GM23338 (cell line): ENCODE data around the gene INKA1. TPM values are rescaled to one million over a fixed set of nuclear protein-coding genes. Genes with fewer than 3 reads are reported as not detected.

Experiments
- ATAC-seq: fragments of 200-7000 bp; cut with Tn5 transposase; 3 replicates; pipeline ENCODE4 v1.9.1; 2020
- DNase-seq: peaks from one replicate; pipeline ENCODE4 v3.0.0-alpha.2; 2015; ENCODE audit warnings: low spot score
- H2AFZ ChIP-seq: fragments of 200-600 bp; sonication (generic); 2 replicates; pipeline ENCODE4 v1.8.0; 2016; ENCODE audit warnings: antibody characterized with exemption, mild to moderate bottlenecking, moderate library complexity
- H3F3A ChIP-seq: fragments of 200-600 bp; sonication (generic); replicated peaks from 2 replicates; pipeline ENCODE4 v1.8.0; 2017; ENCODE audit warnings: antibody characterized with exemption, mixed run types, low read depth
- H3K27ac ChIP-seq: fragments of 200-600 bp; sonication (generic); 2 replicates; pipeline ENCODE4 v1.6.1; 2016; ENCODE audit warnings: low read depth
- H3K27me3 ChIP-seq: fragments of 200-600 bp; sonication (generic); 2 replicates; pipeline ENCODE4 v1.8.0; 2016; ENCODE audit warnings: mild to moderate bottlenecking, mixed run types, moderate library complexity; ENCODE audit not compliant: insufficient read depth
- H3K36me3 ChIP-seq: fragments of 200-600 bp; sonication (generic); 2 replicates; pipeline ENCODE4 v1.8.0; 2016; ENCODE audit warnings: mild to moderate bottlenecking; ENCODE audit not compliant: insufficient read depth
- H3K4me1 ChIP-seq: fragments of 200-600 bp; sonication (generic); 2 replicates; pipeline ENCODE4 v1.8.0; 2016; ENCODE audit warnings: mild to moderate bottlenecking, moderate library complexity; ENCODE audit not compliant: insufficient read depth
- H3K4me2 ChIP-seq: fragments of 200-600 bp; sonication (generic); 2 replicates; pipeline ENCODE4 v1.7.1; 2017; ENCODE audit warnings: mixed run types
- H3K4me3 ChIP-seq: fragments of 200-600 bp; sonication (generic); 2 replicates; pipeline ENCODE4 v1.6.1; 2016; ENCODE audit warnings: mixed run types
- H3K79me2 ChIP-seq: fragments of 200-600 bp; sonication (generic); replicated peaks from 2 replicates; pipeline ENCODE4 v1.8.0; 2017; ENCODE audit warnings: mild to moderate bottlenecking; ENCODE audit not compliant: insufficient read depth
- H3K9me2 ChIP-seq: fragments of 200-600 bp; sonication (generic); 2 replicates; pipeline ENCODE4 v1.8.0; 2017; ENCODE audit not compliant: insufficient read depth
- H4K20me1 ChIP-seq: fragments of 200-600 bp; sonication (generic); replicated peaks from 2 replicates; pipeline ENCODE4 v1.8.0; 2017; ENCODE audit warnings: mild to moderate bottlenecking; ENCODE audit not compliant: insufficient read depth
- H3K27ac Mint-ChIP-seq: 2 replicates; pipeline ENCODE4 v1.8.0; 2020; ENCODE audit warnings: inconsistent platforms, mild to moderate bottlenecking, moderate library complexity, mixed read lengths
- H3K27me3 Mint-ChIP-seq: 3 replicates; pipeline ENCODE4 v1.8.0; 2022; ENCODE audit warnings: low read depth, mild to moderate bottlenecking, moderate library complexity, mixed read lengths, inconsistent platforms; ENCODE audit not compliant: insufficient read depth, poor library complexity
- H3K36me3 Mint-ChIP-seq: 3 replicates; pipeline ENCODE4 v1.8.0; 2021; ENCODE audit warnings: low read depth, mild to moderate bottlenecking, inconsistent platforms, moderate library complexity, mixed read lengths
- H3K4me1 Mint-ChIP-seq: 3 replicates; pipeline ENCODE4 v1.8.0; 2020; ENCODE audit warnings: mild to moderate bottlenecking, inconsistent platforms, mixed read lengths
- H3K4me3 Mint-ChIP-seq: 3 replicates; pipeline ENCODE4 v1.8.0; 2021; ENCODE audit warnings: moderate library complexity, mild to moderate bottlenecking, inconsistent platforms, mixed read lengths
- H3K9me3 Mint-ChIP-seq: 3 replicates; pipeline ENCODE4 v1.8.0; 2020; ENCODE audit warnings: moderate library complexity, mild to moderate bottlenecking, inconsistent platforms, mixed read lengths
- CREB1 ChIP-seq: fragments of 250-450 bp; sonication (Bioruptor Pico); IDR thresholded peaks from 2 replicates; pipeline ENCODE4 v1.5.0; 2020; ENCODE audit warnings: low read depth, mild to moderate bottlenecking, moderate library complexity
- CTCF ChIP-seq, 2 experiments: fragments of 200-600 bp in 1 of 2; sonication (generic) in 1 of 2; conservative IDR thresholded peaks; 2 replicates each; pipeline versions ENCODE4 v1.5.1 to v1.6.1; 2016 to 2017; ENCODE audit warnings: antibody characterized with exemption in 2 of 2, low read depth in 2 of 2, mild to moderate bottlenecking in 2 of 2, moderate library complexity in 1 of 2
- EZH2 ChIP-seq: fragments of 200-600 bp; sonication (generic); IDR thresholded peaks from one replicate; pipeline ENCODE4 v1.8.0; 2017; ENCODE audit warnings: antibody characterized with exemption, mild to moderate bottlenecking, low read depth; ENCODE audit not compliant: unreplicated experiment
- EZH2phosphoT487 ChIP-seq: fragments of 200-600 bp; sonication (generic); IDR thresholded peaks from one replicate; pipeline ENCODE4 v1.8.1; 2018; ENCODE audit warnings: antibody characterized with exemption; ENCODE audit not compliant: unreplicated experiment
- JUNB ChIP-seq: IDR thresholded peaks from one replicate; pipeline ENCODE4 v1.6.1; 2016; ENCODE audit warnings: antibody characterized with exemption; ENCODE audit not compliant: unreplicated experiment
- NANOG ChIP-seq: IDR thresholded peaks from 2 replicates; pipeline ENCODE4 v1.6.1; 2016; ENCODE audit warnings: antibody characterized with exemption, borderline replicate concordance
- POLR2AphosphoS5 ChIP-seq: IDR thresholded peaks from 2 replicates; pipeline ENCODE4 v1.6.1; 2016; ENCODE audit warnings: antibody characterized with exemption, low read depth
- STAT1 ChIP-seq: IDR thresholded peaks from one replicate; pipeline ENCODE4 v1.6.1; 2016; ENCODE audit warnings: antibody characterized with exemption; ENCODE audit not compliant: unreplicated experiment
- ZNF114 ChIP-seq: fragments of 250-450 bp; sonication (Bioruptor Pico); IDR thresholded peaks from 2 replicates; pipeline ENCODE4 v1.5.0; 2020; ENCODE audit warnings: mild to moderate bottlenecking, moderate library complexity
- ZNF331 ChIP-seq: fragments of 250-450 bp; sonication (Bioruptor Pico); IDR thresholded peaks from 2 replicates; pipeline ENCODE4 v1.5.0; 2020; ENCODE audit warnings: low read depth, mild to moderate bottlenecking, moderate library complexity
- ZNF462 ChIP-seq: fragments of 250-450 bp; sonication (Bioruptor Pico); IDR thresholded peaks from 2 replicates; pipeline ENCODE4 v1.5.0; 2020; ENCODE audit warnings: mild to moderate bottlenecking, moderate library complexity
- polyA plus RNA-seq: library from polyadenylated mRNA; unstranded; fragments of >200 nt; fragmentation: Nextera tagmentation; extraction: Ambion mirVana; gene quantifications from 2 replicates; pipeline ENCODE4 v1.2.1, GENCODE V29; 2016
- total RNA-seq: library from RNA; depleted of rRNA; stranded (reverse); fragments of >200 nt; shearing (Covaris generic); gene quantifications from 2 replicates; pipeline ENCODE4 v1.2.3, GENCODE V29; 2014
- TF ChIP-seq, protein P1 (sequence below): IDR thresholded peaks from 2 replicates; pipeline ENCODE4 v1.6.1; 2016; ENCODE audit warnings: antibody characterized with exemption
- TF ChIP-seq, protein P2 (sequence below): IDR thresholded peaks from one replicate; pipeline ENCODE4 v1.6.1; 2018; ENCODE audit warnings: antibody characterized with exemption; ENCODE audit not compliant: unreplicated experiment

Gene INKA1
- total and polyA plus RNA-seq, 2 experiments from 2014 or later = 3.7 to 4.0 TPM

- Histone ChIP-seq H3K36me3 (no peaks in the 10 kb centered on the region), H3K4me2 (no peak overlapping the region), H3K27me3 (no peaks in the 10 kb centered on the region), H3K27ac (no peak overlapping the region), H4K20me1 (peaks cover 39% of the 10 kb centered on the region), H3K4me1 (no peaks in the 10 kb centered on the region), H3K9me2 (no peaks in the 10 kb centered on the region), H3K4me3 (no peak overlapping the region), H3K79me2 (peaks cover 97% of the 10 kb centered on the region), H3F3A (no peaks in the 10 kb centered on the region), H2AFZ (no peak overlapping the region)
- H3K9me3 Mint-ChIP-seq = no peaks in the 10 kb centered on the region
- no peak for TF ChIP-seq CREB1 (CRISPR knock-in tag)
- no peak for TF ChIP-seq JUNB
- TF ChIP-seq ZNF331 = no peak
- TF ChIP-seq POLR2AphosphoS5 = no peak
- no peak for TF ChIP-seq CTCF (conservative IDR thresholded peaks at IDR 0.05; ENCODE audit: low read depth in 2 of 2)
- no peak for TF ChIP-seq STAT1
- TF ChIP-seq ZNF462 (CRISPR knock-in tag) = no peak
- TF ChIP-seq EZH2 = no peak
- TF ChIP-seq EZH2phosphoT487 = no peak
- TF ChIP-seq, protein P1, sequence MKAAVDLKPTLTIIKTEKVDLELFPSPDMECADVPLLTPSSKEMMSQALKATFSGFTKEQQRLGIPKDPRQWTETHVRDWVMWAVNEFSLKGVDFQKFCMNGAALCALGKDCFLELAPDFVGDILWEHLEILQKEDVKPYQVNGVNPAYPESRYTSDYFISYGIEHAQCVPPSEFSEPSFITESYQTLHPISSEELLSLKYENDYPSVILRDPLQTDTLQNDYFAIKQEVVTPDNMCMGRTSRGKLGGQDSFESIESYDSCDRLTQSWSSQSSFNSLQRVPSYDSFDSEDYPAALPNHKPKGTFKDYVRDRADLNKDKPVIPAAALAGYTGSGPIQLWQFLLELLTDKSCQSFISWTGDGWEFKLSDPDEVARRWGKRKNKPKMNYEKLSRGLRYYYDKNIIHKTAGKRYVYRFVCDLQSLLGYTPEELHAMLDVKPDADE = no peak
- no peak for TF ChIP-seq NANOG
- TF ChIP-seq ZNF114 (CRISPR knock-in tag) = no peak
- TF ChIP-seq, protein P2, sequence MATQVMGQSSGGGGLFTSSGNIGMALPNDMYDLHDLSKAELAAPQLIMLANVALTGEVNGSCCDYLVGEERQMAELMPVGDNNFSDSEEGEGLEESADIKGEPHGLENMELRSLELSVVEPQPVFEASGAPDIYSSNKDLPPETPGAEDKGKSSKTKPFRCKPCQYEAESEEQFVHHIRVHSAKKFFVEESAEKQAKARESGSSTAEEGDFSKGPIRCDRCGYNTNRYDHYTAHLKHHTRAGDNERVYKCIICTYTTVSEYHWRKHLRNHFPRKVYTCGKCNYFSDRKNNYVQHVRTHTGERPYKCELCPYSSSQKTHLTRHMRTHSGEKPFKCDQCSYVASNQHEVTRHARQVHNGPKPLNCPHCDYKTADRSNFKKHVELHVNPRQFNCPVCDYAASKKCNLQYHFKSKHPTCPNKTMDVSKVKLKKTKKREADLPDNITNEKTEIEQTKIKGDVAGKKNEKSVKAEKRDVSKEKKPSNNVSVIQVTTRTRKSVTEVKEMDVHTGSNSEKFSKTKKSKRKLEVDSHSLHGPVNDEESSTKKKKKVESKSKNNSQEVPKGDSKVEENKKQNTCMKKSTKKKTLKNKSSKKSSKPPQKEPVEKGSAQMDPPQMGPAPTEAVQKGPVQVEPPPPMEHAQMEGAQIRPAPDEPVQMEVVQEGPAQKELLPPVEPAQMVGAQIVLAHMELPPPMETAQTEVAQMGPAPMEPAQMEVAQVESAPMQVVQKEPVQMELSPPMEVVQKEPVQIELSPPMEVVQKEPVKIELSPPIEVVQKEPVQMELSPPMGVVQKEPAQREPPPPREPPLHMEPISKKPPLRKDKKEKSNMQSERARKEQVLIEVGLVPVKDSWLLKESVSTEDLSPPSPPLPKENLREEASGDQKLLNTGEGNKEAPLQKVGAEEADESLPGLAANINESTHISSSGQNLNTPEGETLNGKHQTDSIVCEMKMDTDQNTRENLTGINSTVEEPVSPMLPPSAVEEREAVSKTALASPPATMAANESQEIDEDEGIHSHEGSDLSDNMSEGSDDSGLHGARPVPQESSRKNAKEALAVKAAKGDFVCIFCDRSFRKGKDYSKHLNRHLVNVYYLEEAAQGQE = no peak
- DNase-seq (no peak), ATAC-seq (no peak)
- H3K36me3 Mint-ChIP-seq = peaks cover 3% of the 10 kb centered on the region; the same call in 2 of the 3 replicates
- no peak overlapping the region for H3K4me3 Mint-ChIP-seq
- no peaks in the 10 kb centered on the region for H3K4me1 Mint-ChIP-seq
- H3K27ac Mint-ChIP-seq = no peak overlapping the region
- H3K27me3 Mint-ChIP-seq = no peaks in the 10 kb centered on the region
Observed at GRCh38 chr3:49771340-49771938, 31.6 kb upstream of the INKA1 start.
